ENCODE measurements around the gene PARD3B.

The PARD3B gene

DNA sequence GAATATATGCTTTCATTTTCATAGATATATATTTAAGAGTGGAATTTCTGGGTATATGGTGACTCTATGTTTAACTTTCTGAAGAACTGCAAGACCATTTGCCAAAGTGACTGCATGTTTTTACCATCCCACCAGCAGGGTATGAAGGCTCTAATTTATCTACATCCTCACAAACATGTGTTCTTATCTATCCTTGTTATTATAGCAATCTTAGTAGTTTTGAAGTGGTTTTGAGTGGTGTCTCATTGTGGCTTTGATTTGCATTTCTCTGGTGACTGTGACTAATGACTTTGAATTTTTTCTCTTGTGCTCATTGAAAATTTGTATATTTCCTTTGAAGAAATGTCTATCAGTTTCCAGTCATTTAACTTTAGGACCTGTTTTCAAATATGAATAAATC lies 826.9 kb downstream of the PARD3B start:
- DNase-seq (ENCODE audit: insufficient read length, low spot score) (no peak), FAIRE-seq (no peak)
- no peak for TF ChIP-seq POU2F2 (IDR thresholded peaks at IDR 0.05; ENCODE audit: low read depth, low read length)
- no peak for TF ChIP-seq POLR2A (IDR thresholded peaks at IDR 0.05; ENCODE audit: low read depth, low read length)
- TF ChIP-seq TAF1 (IDR thresholded peaks at IDR 0.05; ENCODE audit: low read depth, low read length) = no peak
- no peak for TF ChIP-seq PAX5 (IDR thresholded peaks at IDR 0.05; ENCODE audit: insufficient read depth, low read length, severe bottlenecking)

DNA sequence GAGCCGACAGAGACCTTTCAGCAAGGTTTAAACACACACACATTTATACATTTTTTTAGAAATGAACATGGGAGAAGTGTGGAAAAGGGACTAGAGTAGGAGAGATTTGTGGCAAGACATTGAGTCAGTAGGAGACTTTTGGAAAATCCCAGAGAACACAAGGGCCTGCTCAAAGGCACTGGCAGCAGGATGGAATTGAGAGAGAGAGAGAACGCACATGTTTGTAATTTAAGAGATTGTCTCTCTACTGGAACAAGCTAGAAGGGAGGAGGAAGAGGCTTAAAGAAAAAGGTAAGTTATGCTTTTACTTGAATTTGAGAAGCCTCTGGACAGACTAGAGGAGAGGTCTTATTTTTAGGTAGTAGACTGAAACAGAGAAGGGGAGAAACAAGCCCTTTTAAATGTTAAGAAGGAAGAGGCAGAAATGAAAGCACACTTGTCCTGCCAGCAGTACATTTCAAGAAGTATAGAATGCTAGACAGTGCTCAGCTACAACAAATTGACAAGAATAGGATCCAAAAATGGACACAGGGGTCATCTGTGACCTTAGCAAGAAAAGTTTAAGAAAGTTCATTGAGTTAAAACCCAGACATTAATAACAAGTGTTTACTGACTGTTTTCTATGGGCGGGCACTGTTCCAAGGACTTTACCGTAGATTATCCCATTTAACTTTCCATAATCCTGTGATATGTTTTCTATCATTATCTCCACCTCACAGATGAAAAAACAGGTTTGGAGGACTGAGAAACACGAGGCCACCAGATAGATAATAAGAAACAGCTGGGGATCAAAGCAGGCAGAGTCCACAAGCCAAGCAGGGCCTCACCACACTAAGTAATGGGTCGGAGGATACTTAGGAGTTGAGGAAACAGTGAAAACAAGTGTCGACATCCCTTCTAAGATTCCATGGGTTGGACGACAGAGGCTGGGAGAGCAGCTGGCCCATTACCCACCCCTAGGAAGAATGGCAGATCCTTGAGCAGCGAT lies 830.5 kb downstream of the PARD3B start:
- no peak for TF ChIP-seq POU2F2 (IDR thresholded peaks at IDR 0.05; ENCODE audit: low read depth, low read length)
- TF ChIP-seq TAF1 (IDR thresholded peaks at IDR 0.05; ENCODE audit: low read depth, low read length) = no peak
- TF ChIP-seq POLR2AphosphoS5 (IDR thresholded peaks at IDR 0.05; ENCODE audit: low read depth, low read length) = no peak
- TF ChIP-seq POLR2A (IDR thresholded peaks at IDR 0.05; ENCODE audit: low read depth, low read length) = no peak
- no peak for TF ChIP-seq SPI1 (IDR thresholded peaks at IDR 0.05; ENCODE audit: low read depth, low read length)
- no peak for TF ChIP-seq PAX5 (IDR thresholded peaks at IDR 0.05; ENCODE audit: insufficient read depth, low read length, severe bottlenecking)
- no peak for DNase-seq (ENCODE audit: insufficient read length, low spot score)
- no peak for FAIRE-seq

DNA sequence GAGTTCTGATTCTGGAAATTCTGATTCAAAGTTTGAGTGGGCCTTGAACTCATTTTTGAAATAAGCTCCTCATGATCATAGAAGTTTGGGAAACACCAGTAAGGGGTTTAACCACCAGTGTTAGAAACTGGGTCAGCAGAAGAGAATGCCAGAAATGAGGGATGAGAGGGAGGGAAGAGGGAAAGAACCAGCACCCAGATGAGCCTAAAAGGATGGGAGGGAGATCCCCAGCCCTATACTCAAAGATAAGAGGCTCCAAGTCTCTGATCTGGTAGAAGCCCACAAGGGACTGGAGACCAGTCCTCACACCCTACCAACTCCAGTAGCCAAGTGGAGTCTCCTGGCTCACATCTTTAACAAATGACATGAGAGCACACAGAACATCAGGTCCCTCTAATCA lies 832.0 kb downstream of the PARD3B start:
- FAIRE-seq (no peak), DNase-seq (ENCODE audit: insufficient read length, low spot score) (no peak)
- TF ChIP-seq SPI1 (IDR thresholded peaks at IDR 0.05; ENCODE audit: low read depth, low read length) (no peak), POLR2AphosphoS5 (IDR thresholded peaks at IDR 0.05; ENCODE audit: low read depth, low read length) (no peak), POLR2A (IDR thresholded peaks at IDR 0.05; ENCODE audit: low read depth, low read length) (no peak), PAX5 (IDR thresholded peaks at IDR 0.05; ENCODE audit: insufficient read depth, low read length, severe bottlenecking) (no peak), POU2F2 (IDR thresholded peaks at IDR 0.05; ENCODE audit: low read depth, low read length) (no peak), TAF1 (IDR thresholded peaks at IDR 0.05; ENCODE audit: low read depth, low read length) (no peak)

DNA sequence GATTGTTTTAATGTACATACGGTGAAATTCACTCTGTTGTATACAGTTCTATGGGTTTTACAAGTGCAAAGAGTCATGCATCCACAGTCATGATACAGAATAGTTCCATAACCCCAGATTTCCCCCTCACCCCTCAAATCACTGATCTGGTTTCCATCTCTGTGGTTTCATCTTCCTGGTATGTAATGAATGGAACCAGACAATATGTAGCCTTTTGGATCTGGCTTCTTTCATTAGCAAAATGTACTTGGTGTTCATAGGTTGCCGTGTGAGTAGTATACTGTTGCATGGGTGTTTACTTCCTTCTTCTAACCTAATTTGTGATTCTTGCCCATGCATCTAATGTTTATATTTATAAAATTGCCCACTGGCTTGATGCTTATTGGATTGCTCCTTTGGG lies 838.3 kb downstream of the PARD3B start:
- TF ChIP-seq PAX5 (IDR thresholded peaks at IDR 0.05; ENCODE audit: insufficient read depth, low read length, severe bottlenecking) (no peak), POLR2A (IDR thresholded peaks at IDR 0.05; ENCODE audit: low read depth, low read length) (no peak), SPI1 (IDR thresholded peaks at IDR 0.05; ENCODE audit: low read depth, low read length) (no peak), POLR2AphosphoS5 (IDR thresholded peaks at IDR 0.05; ENCODE audit: low read depth, low read length) (no peak), POU2F2 (IDR thresholded peaks at IDR 0.05; ENCODE audit: low read depth, low read length) (no peak), TAF1 (IDR thresholded peaks at IDR 0.05; ENCODE audit: low read depth, low read length) (no peak)
- FAIRE-seq = no peak

DNA sequence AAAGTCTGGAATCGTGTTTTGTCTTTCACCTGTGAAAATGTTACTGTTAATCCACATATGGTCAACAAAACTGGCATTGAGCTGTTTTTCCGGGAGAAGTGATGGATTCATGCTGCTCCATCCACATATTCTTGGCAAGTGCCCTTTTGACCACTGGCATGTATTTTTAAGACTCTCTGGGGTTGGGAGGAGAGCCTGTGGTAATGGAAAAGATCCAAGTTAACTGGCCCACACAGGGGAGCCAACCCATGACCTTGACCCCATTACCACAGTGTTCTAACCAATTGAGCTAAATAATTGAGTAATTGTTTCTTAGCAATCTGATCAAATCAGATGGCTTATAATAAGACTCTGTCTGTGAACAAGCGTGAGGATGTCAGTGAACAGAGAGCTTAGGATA lies 840.8 kb downstream of the PARD3B start:
- DNase-seq (ENCODE audit: insufficient read length, low spot score) (no peak), FAIRE-seq (no peak)
- TF ChIP-seq SPI1 (IDR thresholded peaks at IDR 0.05; ENCODE audit: low read depth, low read length) = no peak
- TF ChIP-seq POLR2A (IDR thresholded peaks at IDR 0.05; ENCODE audit: low read depth, low read length) = no peak
- no peak for TF ChIP-seq POU2F2 (IDR thresholded peaks at IDR 0.05; ENCODE audit: low read depth, low read length)

More for the DNA sequence above, 838.3 kb downstream of the PARD3B start:
- DNase-seq (ENCODE audit: insufficient read length, low spot score) = no peak

DNA sequence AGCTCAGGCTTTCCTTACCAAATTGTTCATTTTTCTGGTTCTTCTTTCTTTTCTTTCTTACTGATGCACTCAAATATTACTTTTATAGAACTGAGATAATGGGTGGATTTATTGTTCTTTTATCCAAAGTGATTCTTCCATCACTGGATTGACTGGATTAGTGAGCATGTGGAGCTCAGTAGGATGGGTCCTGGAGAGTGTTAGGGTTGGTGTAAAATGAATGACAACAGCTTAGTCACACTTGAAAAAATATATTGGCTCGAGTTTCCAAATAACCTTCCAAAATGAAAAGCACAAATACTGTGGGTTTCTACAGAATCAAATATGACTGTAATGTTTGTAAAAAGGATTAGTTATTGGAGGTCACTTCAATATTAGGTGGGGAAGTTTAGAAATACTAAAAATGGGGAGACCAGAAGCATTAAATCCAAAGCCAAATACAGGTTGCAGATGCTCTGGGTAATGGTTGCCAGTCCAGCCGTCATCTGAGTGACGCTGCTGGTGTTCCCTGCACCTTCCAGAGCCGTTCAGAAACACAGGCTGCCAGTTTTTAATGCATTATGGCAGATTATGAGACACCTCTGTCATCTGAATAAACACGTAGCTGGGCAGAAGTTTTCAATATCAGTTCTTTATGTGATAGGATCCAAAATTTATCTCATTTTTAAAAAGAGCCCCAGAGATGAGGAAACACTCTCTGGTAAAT lies 842.2 kb downstream of the PARD3B start:
- no peak for DNase-seq (ENCODE audit: insufficient read length, low spot score)
- FAIRE-seq = no peak
- TF ChIP-seq POLR2AphosphoS5 (IDR thresholded peaks at IDR 0.05; ENCODE audit: low read depth, low read length) (no peak), SPI1 (IDR thresholded peaks at IDR 0.05; ENCODE audit: low read depth, low read length) (no peak), POU2F2 (IDR thresholded peaks at IDR 0.05; ENCODE audit: low read depth, low read length) (no peak), TAF1 (IDR thresholded peaks at IDR 0.05; ENCODE audit: low read depth, low read length) (no peak), PAX5 (IDR thresholded peaks at IDR 0.05; ENCODE audit: insufficient read depth, low read length, severe bottlenecking) (no peak), POLR2A (IDR thresholded peaks at IDR 0.05; ENCODE audit: low read depth, low read length) (no peak)

DNA sequence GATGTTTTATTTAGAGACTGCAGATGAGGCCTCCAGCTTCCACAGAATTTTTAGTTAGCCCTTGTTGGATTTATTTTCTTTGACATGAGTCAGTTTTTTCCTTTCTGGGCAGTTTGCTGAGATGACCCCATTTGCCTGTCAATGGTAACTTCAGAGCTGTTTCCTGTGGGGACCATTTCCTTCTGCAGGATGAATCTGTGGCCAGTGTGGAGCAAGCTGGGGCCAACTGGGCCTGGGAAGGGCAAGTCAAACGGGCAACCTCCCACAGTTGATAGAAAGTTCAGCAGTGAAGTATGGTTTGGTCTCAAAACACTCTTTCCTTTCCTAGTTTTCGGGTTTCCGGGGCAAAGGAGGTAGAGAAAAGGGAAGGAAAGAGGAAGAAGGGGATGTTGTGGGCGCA lies 845.6 kb downstream of the PARD3B start:
- DNase-seq (ENCODE audit: insufficient read length, low spot score) = no peak
- no peak for FAIRE-seq
- no peak for TF ChIP-seq POLR2A (IDR thresholded peaks at IDR 0.05; ENCODE audit: low read depth, low read length)
- TF ChIP-seq SPI1 (IDR thresholded peaks at IDR 0.05; ENCODE audit: low read depth, low read length) = no peak
- TF ChIP-seq POU2F2 (IDR thresholded peaks at IDR 0.05; ENCODE audit: low read depth, low read length) = no peak

DNA sequence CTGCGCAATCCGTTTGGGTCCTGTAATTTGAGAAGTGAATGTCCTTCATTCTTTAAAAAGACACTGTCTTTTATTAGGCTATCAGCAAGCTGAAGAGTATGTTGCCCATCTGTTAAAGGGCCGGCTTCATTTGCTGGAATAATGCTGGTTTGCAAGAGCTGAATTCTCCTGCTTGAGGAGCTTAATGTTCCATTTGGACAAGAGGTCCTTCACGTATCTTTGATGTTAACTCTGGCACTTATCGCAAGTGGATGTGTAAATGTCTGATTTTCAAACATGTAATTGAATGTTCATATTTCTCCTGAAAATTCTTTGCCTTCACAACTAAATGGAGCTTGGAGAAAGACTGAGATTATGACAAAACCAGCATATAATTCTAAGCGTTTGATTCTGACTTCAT lies 856.2 kb downstream of the PARD3B start:
- no peak for DNase-seq (ENCODE audit: insufficient read length, low spot score)
- no peak for TF ChIP-seq POU2F2 (IDR thresholded peaks at IDR 0.05; ENCODE audit: low read depth, low read length)
- no peak for TF ChIP-seq POLR2AphosphoS5 (IDR thresholded peaks at IDR 0.05; ENCODE audit: low read depth, low read length)
- TF ChIP-seq PAX5 (IDR thresholded peaks at IDR 0.05; ENCODE audit: insufficient read depth, low read length, severe bottlenecking) = no peak
- no peak for TF ChIP-seq SPI1 (IDR thresholded peaks at IDR 0.05; ENCODE audit: low read depth, low read length)
- no peak for TF ChIP-seq TAF1 (IDR thresholded peaks at IDR 0.05; ENCODE audit: low read depth, low read length)
- TF ChIP-seq POLR2A (IDR thresholded peaks at IDR 0.05; ENCODE audit: low read depth, low read length) = no peak
- no peak for FAIRE-seq

DNA sequence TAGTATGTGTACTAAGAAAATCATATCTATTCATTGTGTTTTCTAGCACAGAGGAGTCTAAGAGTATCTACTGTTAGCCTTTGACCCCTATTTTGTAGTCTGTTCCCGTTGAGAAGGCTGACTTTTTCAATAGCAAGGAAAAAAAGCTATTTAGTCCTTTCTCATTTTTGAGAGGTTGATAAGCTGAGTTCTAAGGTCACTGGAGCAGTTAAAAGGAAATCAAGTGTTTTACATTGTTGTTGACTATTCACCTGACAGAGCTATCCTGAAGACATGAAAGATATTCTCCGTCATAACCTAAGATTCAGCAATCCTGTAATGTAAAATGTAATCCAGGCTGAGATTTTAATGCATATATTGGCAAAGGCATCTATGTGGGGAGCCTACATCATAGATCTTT lies 856.7 kb downstream of the PARD3B start:
- FAIRE-seq (no peak), DNase-seq (ENCODE audit: insufficient read length, low spot score) (no peak)
- TF ChIP-seq POLR2A (IDR thresholded peaks at IDR 0.05; ENCODE audit: low read depth, low read length) (no peak), POU2F2 (IDR thresholded peaks at IDR 0.05; ENCODE audit: low read depth, low read length) (no peak), SPI1 (IDR thresholded peaks at IDR 0.05; ENCODE audit: low read depth, low read length) (no peak), PAX5 (IDR thresholded peaks at IDR 0.05; ENCODE audit: insufficient read depth, low read length, severe bottlenecking) (no peak), TAF1 (IDR thresholded peaks at IDR 0.05; ENCODE audit: low read depth, low read length) (no peak), POLR2AphosphoS5 (IDR thresholded peaks at IDR 0.05; ENCODE audit: low read depth, low read length) (no peak)

Data from GM12891 (cell line).